ENCODE results near the gene ADAMTS9. TPM values are rescaled to one million over a fixed set of nuclear protein-coding genes. Genes with fewer than 3 reads are reported as not detected.

Gene ADAMTS9, protein sequence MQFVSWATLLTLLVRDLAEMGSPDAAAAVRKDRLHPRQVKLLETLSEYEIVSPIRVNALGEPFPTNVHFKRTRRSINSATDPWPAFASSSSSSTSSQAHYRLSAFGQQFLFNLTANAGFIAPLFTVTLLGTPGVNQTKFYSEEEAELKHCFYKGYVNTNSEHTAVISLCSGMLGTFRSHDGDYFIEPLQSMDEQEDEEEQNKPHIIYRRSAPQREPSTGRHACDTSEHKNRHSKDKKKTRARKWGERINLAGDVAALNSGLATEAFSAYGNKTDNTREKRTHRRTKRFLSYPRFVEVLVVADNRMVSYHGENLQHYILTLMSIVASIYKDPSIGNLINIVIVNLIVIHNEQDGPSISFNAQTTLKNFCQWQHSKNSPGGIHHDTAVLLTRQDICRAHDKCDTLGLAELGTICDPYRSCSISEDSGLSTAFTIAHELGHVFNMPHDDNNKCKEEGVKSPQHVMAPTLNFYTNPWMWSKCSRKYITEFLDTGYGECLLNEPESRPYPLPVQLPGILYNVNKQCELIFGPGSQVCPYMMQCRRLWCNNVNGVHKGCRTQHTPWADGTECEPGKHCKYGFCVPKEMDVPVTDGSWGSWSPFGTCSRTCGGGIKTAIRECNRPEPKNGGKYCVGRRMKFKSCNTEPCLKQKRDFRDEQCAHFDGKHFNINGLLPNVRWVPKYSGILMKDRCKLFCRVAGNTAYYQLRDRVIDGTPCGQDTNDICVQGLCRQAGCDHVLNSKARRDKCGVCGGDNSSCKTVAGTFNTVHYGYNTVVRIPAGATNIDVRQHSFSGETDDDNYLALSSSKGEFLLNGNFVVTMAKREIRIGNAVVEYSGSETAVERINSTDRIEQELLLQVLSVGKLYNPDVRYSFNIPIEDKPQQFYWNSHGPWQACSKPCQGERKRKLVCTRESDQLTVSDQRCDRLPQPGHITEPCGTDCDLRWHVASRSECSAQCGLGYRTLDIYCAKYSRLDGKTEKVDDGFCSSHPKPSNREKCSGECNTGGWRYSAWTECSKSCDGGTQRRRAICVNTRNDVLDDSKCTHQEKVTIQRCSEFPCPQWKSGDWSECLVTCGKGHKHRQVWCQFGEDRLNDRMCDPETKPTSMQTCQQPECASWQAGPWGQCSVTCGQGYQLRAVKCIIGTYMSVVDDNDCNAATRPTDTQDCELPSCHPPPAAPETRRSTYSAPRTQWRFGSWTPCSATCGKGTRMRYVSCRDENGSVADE (N-terminal part only)
- total RNA-seq = 53.6 TPM
- long read RNA-seq, partial matches to known transcripts = 17 of 25 reads
- long read RNA-seq, other reads (novel, unspliced or antisense) = 8 of 25 reads

- peak; percentile 89 for DNase-seq (ENCODE audit: low spot score)
- intact Hi-C loops (cut with DNase I) = loop anchor here (1.0 to 10.0 kb wide), 5 partner anchors 124 to 987 kb away; no protein-coding TSS in a partner anchor
Observed at GRCh38 chr3:64687781-64688604, at the start of gene ADAMTS9. TSS of gene ADAMTS9 (minus strand) at chr3:64688000. CDS start at chr3:64687657, 343 bp downstream.

DNA sequence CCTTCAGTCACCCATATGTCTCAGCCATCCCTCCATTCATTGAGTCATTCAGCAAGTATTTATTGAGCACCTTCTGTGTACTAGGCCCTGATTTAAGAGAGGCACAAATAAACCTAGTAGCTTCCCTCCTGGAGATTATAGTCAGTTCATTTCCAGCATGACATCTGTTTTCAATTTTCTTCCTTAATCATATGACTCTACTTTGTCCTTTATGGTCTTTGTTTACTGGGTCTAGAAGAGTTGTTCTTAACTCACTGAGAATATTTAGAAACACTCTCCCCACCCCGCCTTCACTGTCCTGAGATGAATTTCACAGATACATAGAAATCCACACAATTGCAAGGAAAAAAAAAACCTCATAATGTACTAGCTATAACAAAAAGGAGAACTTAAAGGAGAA, 44.8 kb upstream of the ADAMTS9 start:
- intact Hi-C loops (cut with DNase I) = no loop called here
- no peak for DNase-seq (ENCODE audit: low spot score)

DNA sequence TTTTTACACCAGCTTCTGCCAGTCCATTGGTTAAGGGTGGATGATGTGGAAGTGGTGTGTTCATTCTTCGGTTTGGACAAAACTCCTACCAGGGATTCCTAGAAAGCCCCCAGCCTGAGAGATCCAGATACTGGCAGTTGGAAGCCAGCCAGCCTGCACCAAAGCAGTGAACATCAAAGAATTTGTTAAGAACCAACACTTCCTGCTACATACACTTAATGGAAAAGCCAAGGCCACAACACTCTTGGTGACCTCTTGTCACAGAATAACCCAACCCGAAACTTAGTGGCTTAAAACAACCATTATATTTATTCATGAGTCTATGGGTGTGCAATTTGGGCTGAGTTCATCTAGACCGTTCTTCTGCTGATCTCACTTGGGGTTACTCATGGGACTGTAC, 42.9 kb upstream of the ADAMTS9 start:
- intact Hi-C loops (cut with DNase I) = no loop called here
- no peak for DNase-seq (ENCODE audit: low spot score)

DNA sequence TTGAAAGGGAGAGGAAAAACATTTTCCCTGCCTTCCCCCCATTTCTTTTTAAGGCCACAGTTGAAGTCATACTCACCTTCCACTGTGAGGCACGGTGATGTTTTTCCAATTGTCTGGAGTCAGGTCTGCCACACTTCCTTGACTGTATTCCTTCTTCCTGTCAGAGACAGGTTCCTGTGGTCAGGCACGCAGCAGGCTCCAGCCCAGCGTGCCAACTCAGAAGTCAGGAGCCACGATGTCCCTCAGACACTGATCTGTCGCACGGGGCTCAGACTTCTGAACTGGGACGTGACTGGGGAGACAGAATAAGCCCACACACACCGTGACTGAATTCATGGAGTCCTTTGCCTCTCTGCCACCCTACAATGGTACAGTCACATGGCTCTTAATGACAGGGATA, 41.2 kb upstream of the ADAMTS9 start:
- intact Hi-C loops (cut with DNase I) = loop anchor here (2.0 kb wide), 2 partner anchors 38 to 180 kb away; no protein-coding TSS in a partner anchor
- DNase-seq (ENCODE audit: low spot score) = no peak

- DNase-seq (ENCODE audit: low spot score) = peak; percentile 76
- intact Hi-C loops (cut with DNase I) = loop anchor here (2.0 kb wide), 2 partner anchors 38 to 180 kb away; no protein-coding TSS in a partner anchor
Observed at GRCh38 chr3:64728428-64728827, 40.6 kb upstream of the ADAMTS9 start.

GRCh38 chr3:64726414-64727090, 38.8 kb upstream of the ADAMTS9 start:
- DNase-seq (ENCODE audit: low spot score) = no peak
- intact Hi-C loops (cut with DNase I) = no loop called here

GRCh38 chr3:64718976-64719375, 31.2 kb upstream of the ADAMTS9 start:
- intact Hi-C loops (cut with DNase I) = no loop called here
- DNase-seq (ENCODE audit: low spot score) = no peak

- intact Hi-C loops (cut with DNase I) = no loop called here
- no peak for DNase-seq (ENCODE audit: low spot score)
Observed at GRCh38 chr3:64717872-64718613, 30.2 kb upstream of the ADAMTS9 start.

- intact Hi-C loops (cut with DNase I) = no loop called here
Observed at GRCh38 chr3:64717411-64717810, 29.6 kb upstream of the ADAMTS9 start.

DNA sequence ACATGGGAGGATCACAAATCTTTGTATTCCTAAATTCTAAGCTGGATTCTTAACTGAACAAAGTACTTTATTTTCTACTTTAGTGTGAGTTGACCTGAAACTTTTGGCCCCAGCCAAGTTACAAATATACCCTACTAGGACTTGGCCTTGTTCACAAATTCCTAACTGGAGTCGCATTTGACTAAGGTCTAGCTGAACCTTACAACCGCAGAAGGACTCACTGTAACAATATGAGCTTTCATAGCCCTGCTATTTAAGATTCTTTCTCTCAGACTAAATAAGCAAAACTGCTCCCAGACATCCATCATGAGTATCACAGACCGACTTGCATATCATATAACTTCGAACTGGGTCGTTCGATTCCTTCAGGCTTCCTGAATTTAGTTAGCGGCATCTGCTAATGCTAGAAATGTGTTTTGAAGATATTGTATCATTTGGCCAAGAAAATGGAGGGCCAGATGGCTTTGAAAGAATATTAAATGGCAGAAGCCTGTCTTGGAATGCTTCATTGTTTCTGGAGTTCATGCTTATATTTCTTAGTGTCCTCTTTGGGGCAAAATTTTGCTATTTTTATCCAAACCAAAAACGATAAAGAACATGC, 28.4 kb upstream of the ADAMTS9 start:
- intact Hi-C loops (cut with DNase I) = no loop called here

More at GRCh38 chr3:64717411-64717810, 29.6 kb upstream of the ADAMTS9 start:
- no peak for DNase-seq (ENCODE audit: low spot score)

DNA sequence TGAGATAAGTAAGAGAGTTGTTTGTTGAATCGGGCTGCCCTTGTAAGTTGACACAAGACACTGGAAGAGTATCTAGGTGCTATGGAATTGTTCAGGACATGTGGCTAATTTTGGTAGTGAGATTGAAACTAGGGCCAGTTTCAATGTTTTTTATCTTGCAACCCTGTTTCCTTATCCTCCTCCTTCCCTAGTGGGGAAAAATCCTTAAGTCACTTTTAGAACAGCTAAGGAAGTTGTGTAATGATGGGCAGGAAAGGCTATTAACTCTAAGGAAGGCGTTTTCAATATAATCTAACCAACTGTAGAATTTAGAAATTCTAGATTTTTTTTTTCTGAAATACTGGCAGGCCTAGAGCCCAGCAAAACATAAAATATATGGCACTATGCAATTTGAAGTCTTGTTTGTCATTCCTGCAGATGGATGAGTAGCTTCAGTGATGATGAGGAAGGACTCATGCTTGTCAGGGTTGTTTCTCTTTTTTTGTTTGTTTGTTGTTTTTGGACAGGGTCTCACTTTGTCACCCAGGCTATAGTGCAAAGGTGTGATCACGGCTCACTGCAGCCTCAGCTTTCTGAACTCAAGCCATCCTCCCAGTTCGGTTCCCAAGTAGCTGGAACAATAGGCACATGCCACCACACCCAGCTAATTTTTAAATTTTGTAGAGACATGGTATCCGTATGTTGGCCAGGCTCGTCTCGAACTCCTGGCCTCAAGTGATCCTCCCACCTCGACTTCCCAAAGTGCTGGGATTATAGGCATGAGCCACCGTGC, 27.6 kb upstream of the ADAMTS9 start:
- intact Hi-C loops (cut with DNase I) = no loop called here
- no peak for DNase-seq (ENCODE audit: low spot score)

More for the DNA sequence above, 28.4 kb upstream of the ADAMTS9 start:
- no peak for DNase-seq (ENCODE audit: low spot score)

- DNase-seq (ENCODE audit: low spot score) = no peak
- intact Hi-C loops (cut with DNase I) = no loop called here
Observed at GRCh38 chr3:64708456-64708855, 20.7 kb upstream of the ADAMTS9 start.

GRCh38 chr3:64705946-64706345, 18.1 kb upstream of the ADAMTS9 start:
- intact Hi-C loops (cut with DNase I) = no loop called here
- no peak for DNase-seq (ENCODE audit: low spot score)

- intact Hi-C loops (cut with DNase I) = no loop called here
Observed at GRCh38 chr3:64696896-64697295, 9.1 kb upstream of the ADAMTS9 start.

DNA sequence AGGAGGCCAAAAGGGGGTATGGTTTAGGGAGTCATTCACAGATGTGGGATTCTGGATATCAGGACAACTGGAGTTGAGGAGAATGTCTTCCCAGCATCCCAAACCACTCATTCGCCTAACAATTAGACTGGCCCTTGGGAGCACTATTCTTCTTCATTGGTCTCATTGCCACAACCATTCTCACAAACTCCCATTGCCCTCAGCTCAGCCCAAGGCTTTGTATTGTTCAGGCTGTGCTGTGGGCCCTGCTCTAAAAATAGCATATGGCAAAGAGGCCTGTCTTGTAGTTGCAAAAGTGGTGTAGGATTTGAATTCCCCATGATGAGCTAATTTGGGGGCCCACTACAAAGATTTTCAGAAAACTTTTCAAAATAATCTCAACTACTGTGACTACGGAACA, 6.3 kb upstream of the ADAMTS9 start:
- intact Hi-C loops (cut with DNase I) = no loop called here

More at GRCh38 chr3:64696896-64697295, 9.1 kb upstream of the ADAMTS9 start:
- DNase-seq (ENCODE audit: low spot score) = no peak

GRCh38 chr3:64693031-64693430, 5.2 kb upstream of the ADAMTS9 start:
- intact Hi-C loops (cut with DNase I) = no loop called here

More for the DNA sequence above, 6.3 kb upstream of the ADAMTS9 start:
- DNase-seq (ENCODE audit: low spot score) = no peak

More at GRCh38 chr3:64693031-64693430, 5.2 kb upstream of the ADAMTS9 start:
- DNase-seq (ENCODE audit: low spot score) = no peak

Measured in cardiac septum (tissue), 1 donor.